ENCODE results near the gene MYG1.

The MYG1 gene

DNA sequence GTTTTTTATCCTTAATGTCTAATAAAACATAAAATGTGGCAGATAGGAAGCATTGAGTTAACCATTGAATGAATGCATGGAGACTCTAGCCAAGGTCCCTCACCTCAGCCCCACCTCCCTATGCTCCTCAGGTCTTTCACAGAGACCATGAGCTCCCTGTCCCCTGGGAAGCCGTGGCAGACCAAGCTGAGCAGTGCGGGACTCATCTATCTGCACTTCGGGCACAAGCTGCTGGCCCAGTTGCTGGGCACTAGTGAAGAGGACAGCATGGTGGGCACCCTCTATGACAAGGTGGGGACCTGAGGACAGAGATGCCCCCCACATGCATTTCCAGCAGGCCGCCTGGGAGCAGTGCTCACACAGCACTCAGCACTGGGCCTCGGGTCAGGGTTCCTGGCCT, 3.4 kb downstream of the MYG1 start:
- Histone ChIP-seq H3K9me3 (ENCODE audit: control insufficient read depth, insufficient read depth, low read depth, low read length) (no peaks in the 10 kb centered on the region), H3K4me3 (ENCODE audit: low read depth, low read length) (no peak overlapping the region), H3K27ac (ENCODE audit: extremely low read depth, low read depth, low read length) (no peak overlapping the region), H3K4me1 (ENCODE audit: control insufficient read depth, insufficient read depth, low read length) (peaks cover 4% of the 10 kb centered on the region), H3K36me3 (ENCODE audit: control insufficient read depth in 2 of 2, insufficient read depth in 1 of 2, low read length in 2 of 2) (peaks cover 34 to 71% of the 10 kb centered on the region in 2 experiments)
- TF ChIP-seq SP3 (tag by site-specific recombination; IDR thresholded peaks at IDR 0.05) = no peak
- no peak for TF ChIP-seq ZNF473 (tag by site-specific recombination; IDR thresholded peaks at IDR 0.05)
- no peak for TF ChIP-seq ZNF521 (tag by site-specific recombination; IDR thresholded peaks at IDR 0.05)
- no peak for TF ChIP-seq ZNF121 (tag by site-specific recombination; IDR thresholded peaks at IDR 0.05)
- TF ChIP-seq, protein P1, sequence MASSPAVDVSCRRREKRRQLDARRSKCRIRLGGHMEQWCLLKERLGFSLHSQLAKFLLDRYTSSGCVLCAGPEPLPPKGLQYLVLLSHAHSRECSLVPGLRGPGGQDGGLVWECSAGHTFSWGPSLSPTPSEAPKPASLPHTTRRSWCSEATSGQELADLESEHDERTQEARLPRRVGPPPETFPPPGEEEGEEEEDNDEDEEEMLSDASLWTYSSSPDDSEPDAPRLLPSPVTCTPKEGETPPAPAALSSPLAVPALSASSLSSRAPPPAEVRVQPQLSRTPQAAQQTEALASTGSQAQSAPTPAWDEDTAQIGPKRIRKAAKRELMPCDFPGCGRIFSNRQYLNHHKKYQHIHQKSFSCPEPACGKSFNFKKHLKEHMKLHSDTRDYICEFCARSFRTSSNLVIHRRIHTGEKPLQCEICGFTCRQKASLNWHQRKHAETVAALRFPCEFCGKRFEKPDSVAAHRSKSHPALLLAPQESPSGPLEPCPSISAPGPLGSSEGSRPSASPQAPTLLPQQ (tag by site-specific recombination; IDR thresholded peaks at IDR 0.05) = no peak
- TF ChIP-seq, protein P2, sequence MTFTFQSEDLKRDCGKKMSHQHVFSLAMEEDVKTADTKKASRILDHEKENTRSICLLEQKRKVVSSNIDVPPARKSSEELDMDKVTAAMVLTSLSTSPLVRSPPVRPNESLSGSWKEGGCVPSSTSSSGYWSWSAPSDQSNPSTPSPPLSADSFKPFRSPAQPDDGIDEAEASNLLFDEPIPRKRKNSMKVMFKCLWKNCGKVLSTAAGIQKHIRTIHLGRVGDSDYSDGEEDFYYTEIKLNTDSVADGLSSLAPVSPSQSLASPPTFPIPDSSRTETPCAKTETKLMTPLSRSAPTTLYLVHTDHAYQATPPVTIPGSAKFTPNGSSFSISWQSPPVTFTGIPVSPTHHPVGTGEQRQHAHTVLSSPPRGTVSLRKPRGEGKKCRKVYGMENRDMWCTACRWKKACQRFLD (tag by site-specific recombination; IDR thresholded peaks at IDR 0.05) = no peak
- ChIA-PET CTCF (interaction anchor here (0.8 to 1.5 kb wide), 2 partner anchors 19 to 90 kb away, joined by 3 to 4 read pairs; partner anchors contain the start of gene AAAS), POLR2A (interaction anchor here (1.4 kb wide), 1 partner anchor 19 kb away, joined by 3 read pairs; the partner anchor contains the start of gene AAAS)

DNA sequence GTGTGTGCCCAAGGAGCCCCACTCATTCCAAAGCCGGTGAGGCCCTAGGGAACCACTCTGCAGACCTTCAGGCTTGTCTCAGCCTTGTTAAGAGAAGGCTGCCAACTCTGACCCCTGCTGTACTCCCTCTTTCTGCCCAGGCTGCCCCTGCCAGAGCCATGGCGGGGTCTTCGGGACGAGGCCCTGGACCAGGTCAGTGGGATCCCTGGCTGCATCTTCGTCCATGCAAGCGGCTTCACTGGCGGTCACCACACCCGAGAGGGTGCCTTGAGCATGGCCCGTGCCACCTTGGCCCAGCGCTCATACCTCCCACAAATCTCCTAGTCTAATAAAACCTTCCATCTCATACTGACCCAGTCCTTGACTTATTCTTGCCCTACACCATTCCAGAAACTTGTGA, 7.3 kb downstream of the MYG1 start:
- Histone ChIP-seq H3K4me1 (ENCODE audit: control insufficient read depth, insufficient read depth, low read length) (no peaks in the 10 kb centered on the region), H3K4me3 (ENCODE audit: low read depth, low read length) (no peak overlapping the region), H3K9me3 (ENCODE audit: control insufficient read depth, insufficient read depth, low read depth, low read length) (no peaks in the 10 kb centered on the region), H3K36me3 (ENCODE audit: control insufficient read depth in 2 of 2, insufficient read depth in 1 of 2, low read length in 2 of 2) (peaks cover 27 to 79% of the 10 kb centered on the region in 2 experiments), H3K27ac (ENCODE audit: extremely low read depth, low read depth, low read length) (no peak overlapping the region)
- TF ChIP-seq ZNF658 (tag by site-specific recombination; IDR thresholded peaks at IDR 0.05) (no peak), ZSCAN16 (tag by site-specific recombination; IDR thresholded peaks at IDR 0.05) (no peak), ZNF350 (tag by site-specific recombination; IDR thresholded peaks at IDR 0.05) (no peak), ZNF311 (tag by site-specific recombination; IDR thresholded peaks at IDR 0.05; ENCODE audit: borderline replicate concordance) (no peak), OVOL3 (tag by site-specific recombination; IDR thresholded peaks at IDR 0.05) (no peak), ZNF791 (tag by site-specific recombination; IDR thresholded peaks at IDR 0.05) (no peak), ZNF623 (tag by site-specific recombination; IDR thresholded peaks at IDR 0.05) (no peak), ZNF19 (tag by site-specific recombination; IDR thresholded peaks at IDR 0.05; ENCODE audit: low read depth) (no peak), ZNF792 (tag by site-specific recombination; IDR thresholded peaks at IDR 0.05) (no peak), ZNF530 (tag by site-specific recombination; IDR thresholded peaks at IDR 0.05; ENCODE audit: low read depth) (no peak), ZNF768 (tag by site-specific recombination; IDR thresholded peaks at IDR 0.05) (no peak), ZSCAN23 (tag by site-specific recombination; IDR thresholded peaks at IDR 0.05) (no peak)
- TF ChIP-seq, protein P3, sequence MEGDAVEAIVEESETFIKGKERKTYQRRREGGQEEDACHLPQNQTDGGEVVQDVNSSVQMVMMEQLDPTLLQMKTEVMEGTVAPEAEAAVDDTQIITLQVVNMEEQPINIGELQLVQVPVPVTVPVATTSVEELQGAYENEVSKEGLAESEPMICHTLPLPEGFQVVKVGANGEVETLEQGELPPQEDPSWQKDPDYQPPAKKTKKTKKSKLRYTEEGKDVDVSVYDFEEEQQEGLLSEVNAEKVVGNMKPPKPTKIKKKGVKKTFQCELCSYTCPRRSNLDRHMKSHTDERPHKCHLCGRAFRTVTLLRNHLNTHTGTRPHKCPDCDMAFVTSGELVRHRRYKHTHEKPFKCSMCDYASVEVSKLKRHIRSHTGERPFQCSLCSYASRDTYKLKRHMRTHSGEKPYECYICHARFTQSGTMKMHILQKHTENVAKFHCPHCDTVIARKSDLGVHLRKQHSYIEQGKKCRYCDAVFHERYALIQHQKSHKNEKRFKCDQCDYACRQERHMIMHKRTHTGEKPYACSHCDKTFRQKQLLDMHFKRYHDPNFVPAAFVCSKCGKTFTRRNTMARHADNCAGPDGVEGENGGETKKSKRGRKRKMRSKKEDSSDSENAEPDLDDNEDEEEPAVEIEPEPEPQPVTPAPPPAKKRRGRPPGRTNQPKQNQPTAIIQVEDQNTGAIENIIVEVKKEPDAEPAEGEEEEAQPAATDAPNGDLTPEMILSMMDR (tag by site-specific recombination; IDR thresholded peaks at IDR 0.05) = no peak
- POLR2A ChIA-PET = no interaction called here
- CTCF ChIA-PET = interaction anchor here (0.6 kb wide), 1 partner anchor 151 kb away, joined by 4 read pairs; no protein-coding TSS in a partner anchor

DNA sequence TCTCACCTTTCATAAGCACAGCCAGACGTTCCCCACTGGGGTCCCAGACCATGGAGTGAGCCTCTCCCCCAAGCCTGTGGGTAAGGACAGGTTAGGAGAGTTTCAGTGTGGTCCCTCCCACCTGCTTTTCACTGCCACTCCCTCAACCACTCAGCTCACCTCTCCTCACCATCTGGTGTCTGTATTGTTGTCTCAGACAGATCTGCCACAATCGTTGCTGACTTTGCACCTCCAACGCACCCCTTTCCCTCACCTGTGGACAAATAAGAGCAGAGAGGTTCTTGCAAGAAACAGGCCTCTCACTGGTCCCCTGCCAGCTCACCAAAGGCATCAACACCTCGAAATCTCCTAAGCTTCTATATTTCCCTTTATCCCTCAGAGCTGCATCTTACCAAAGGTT, 8.8 kb downstream of the MYG1 start:
- Histone ChIP-seq H3K36me3 (ENCODE audit: control insufficient read depth in 2 of 2, insufficient read depth in 1 of 2, low read length in 2 of 2) (peaks cover 20 to 65% of the 10 kb centered on the region in 2 experiments), H3K4me1 (ENCODE audit: control insufficient read depth, insufficient read depth, low read length) (no peaks in the 10 kb centered on the region), H3K9me3 (ENCODE audit: control insufficient read depth, insufficient read depth, low read depth, low read length) (no peaks in the 10 kb centered on the region), H3K27ac (ENCODE audit: extremely low read depth, low read depth, low read length) (no peak overlapping the region), H3K4me3 (ENCODE audit: low read depth, low read length) (no peak overlapping the region)
- CTCF ChIA-PET = interaction anchor here (0.6 to 5.1 kb wide), 3 partner anchors 13 to 200 kb away, joined by 4 to 34 read pairs (median 5); partner anchors contain the start of gene AAAS
- TF ChIP-seq ZNF10 (tag by site-specific recombination; IDR thresholded peaks at IDR 0.05) (no peak), ZNF214 (tag by site-specific recombination; IDR thresholded peaks at IDR 0.05; ENCODE audit: borderline replicate concordance) (no peak), ZBTB48 (tag by site-specific recombination; IDR thresholded peaks at IDR 0.05) (no peak), GFI1B (tag by site-specific recombination; IDR thresholded peaks at IDR 0.05) (no peak), ZNF426 (tag by site-specific recombination; IDR thresholded peaks at IDR 0.05) (no peak)
- TF ChIP-seq, protein P4, sequence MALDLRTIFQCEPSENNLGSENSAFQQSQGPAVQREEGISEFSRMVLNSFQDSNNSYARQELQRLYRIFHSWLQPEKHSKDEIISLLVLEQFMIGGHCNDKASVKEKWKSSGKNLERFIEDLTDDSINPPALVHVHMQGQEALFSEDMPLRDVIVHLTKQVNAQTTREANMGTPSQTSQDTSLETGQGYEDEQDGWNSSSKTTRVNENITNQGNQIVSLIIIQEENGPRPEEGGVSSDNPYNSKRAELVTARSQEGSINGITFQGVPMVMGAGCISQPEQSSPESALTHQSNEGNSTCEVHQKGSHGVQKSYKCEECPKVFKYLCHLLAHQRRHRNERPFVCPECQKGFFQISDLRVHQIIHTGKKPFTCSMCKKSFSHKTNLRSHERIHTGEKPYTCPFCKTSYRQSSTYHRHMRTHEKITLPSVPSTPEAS (tag by site-specific recombination; IDR thresholded peaks at IDR 0.05) = no peak
- POLR2A ChIA-PET = interaction anchor here (0.6 to 3.6 kb wide), 5 partner anchors 9 to 43 kb away, joined by 3 to 13 read pairs (median 4); partner anchors contain the start of genes AAAS and MYG1

All from HEK293 (cell line).